ENCODE data around the gene MYO1D.

Gene MYO1D

DNA sequence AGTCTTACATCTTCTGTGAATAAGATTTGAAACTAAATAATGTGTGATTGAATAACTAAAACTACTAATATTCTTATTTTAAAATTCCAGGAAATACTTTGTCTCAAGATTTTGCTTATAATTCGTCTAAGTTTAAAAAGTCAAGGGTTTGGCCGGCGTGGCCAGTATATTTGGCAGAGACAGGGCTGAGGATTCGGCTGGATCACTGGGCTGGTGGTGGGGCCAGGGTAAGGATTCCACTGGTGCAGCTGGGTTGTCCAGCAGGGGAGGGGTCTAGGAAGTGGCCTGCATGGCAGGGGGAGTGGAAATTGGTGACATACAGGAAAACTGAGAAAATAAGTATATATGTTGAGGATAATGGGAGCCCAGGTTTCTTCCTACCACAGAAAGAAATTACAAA lies 75.7 kb downstream of the MYO1D start:
- TF ChIP-seq CTCF (IDR thresholded peaks at IDR 0.05; ENCODE audit: extremely low read depth, insufficient read depth, missing control alignments) = no peak
- no peak for DNase-seq (ENCODE audit: low spot score)
- in situ Hi-C loops (cut with MboI; ENCODE audit: low pct_unique_long_range_greater_than_20kb, low sequenced_read_pairs, unreplicated experiment) = no loop called here

GRCh38 chr17:32798938-32799337 lies 78.0 kb downstream of the MYO1D start:
- in situ Hi-C loops (cut with MboI; ENCODE audit: low pct_unique_long_range_greater_than_20kb, low sequenced_read_pairs, unreplicated experiment) = no loop called here
- no peak for DNase-seq (ENCODE audit: low spot score)
- no peak for TF ChIP-seq CTCF (IDR thresholded peaks at IDR 0.05; ENCODE audit: extremely low read depth, insufficient read depth, missing control alignments)

- in situ Hi-C loops (cut with MboI; ENCODE audit: low pct_unique_long_range_greater_than_20kb, low sequenced_read_pairs, unreplicated experiment) = no loop called here
- no peak for DNase-seq (ENCODE audit: low spot score)
- TF ChIP-seq CTCF (IDR thresholded peaks at IDR 0.05; ENCODE audit: extremely low read depth, insufficient read depth, missing control alignments) = no peak
These were observed 81.5 kb downstream of the MYO1D start for GRCh38 chr17:32795339-32795979.

- no peak for DNase-seq (ENCODE audit: low spot score)
- in situ Hi-C loops (cut with MboI; ENCODE audit: low pct_unique_long_range_greater_than_20kb, low sequenced_read_pairs, unreplicated experiment) = no loop called here
- TF ChIP-seq CTCF (IDR thresholded peaks at IDR 0.05; ENCODE audit: extremely low read depth, insufficient read depth, missing control alignments) = no peak
These were observed 82.2 kb downstream of the MYO1D start for GRCh38 chr17:32794533-32795246.

DNA sequence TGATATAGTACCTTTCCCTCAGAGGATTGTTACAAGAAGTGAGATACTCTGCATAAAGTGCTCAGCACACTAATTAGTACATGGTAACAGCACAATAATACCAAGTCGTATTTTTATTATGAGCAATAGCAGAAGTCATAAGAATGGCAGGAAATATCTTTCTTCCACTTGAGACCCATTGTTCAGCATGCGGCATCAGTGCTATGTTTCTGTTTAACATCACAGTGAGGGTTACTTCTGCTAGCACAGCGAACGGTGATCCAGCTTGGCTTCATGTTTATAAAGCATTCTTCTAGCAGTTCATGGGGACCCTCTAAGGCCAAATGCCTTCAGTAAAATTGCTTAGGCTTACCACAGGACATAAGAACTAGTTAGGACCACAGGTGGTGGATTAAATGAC lies 83.1 kb downstream of the MYO1D start:
- no peak for DNase-seq (ENCODE audit: low spot score)
- in situ Hi-C loops (cut with MboI; ENCODE audit: low pct_unique_long_range_greater_than_20kb, low sequenced_read_pairs, unreplicated experiment) = no loop called here
- no peak for TF ChIP-seq CTCF (IDR thresholded peaks at IDR 0.05; ENCODE audit: extremely low read depth, insufficient read depth, missing control alignments)

GRCh38 chr17:32792207-32792606 lies 84.7 kb downstream of the MYO1D start:
- TF ChIP-seq CTCF (IDR thresholded peaks at IDR 0.05; ENCODE audit: extremely low read depth, insufficient read depth, missing control alignments) = no peak
- in situ Hi-C loops (cut with MboI; ENCODE audit: low pct_unique_long_range_greater_than_20kb, low sequenced_read_pairs, unreplicated experiment) = no loop called here
- DNase-seq (ENCODE audit: low spot score) = peak; percentile 22

Data from GM13977 (cell line).